Activated CD8-positive, alpha-beta memory T cell treated with anti-CD3 and anti-CD28 coated beads for 1 hour (primary cell): ENCODE results near the gene ECM1.

ENCODE experiments used
- DNase-seq, 2 donors: peaks; one replicate each; pipeline ENCODE4 v3.0.0-alpha.2; 2020; ENCODE audit warnings: low read depth in 1 of 2; ENCODE audit errors: extremely low read depth in 1 of 2

ECM1 gene

GRCh38 chr1:150511985-150512660 lies 4.2 kb downstream of the ECM1 start:
- no peak for DNase-seq

- no peak for DNase-seq
Observed at GRCh38 chr1:150512846-150513245, 4.9 kb downstream of the ECM1 start.

GRCh38 chr1:150513351-150513791 lies 5.5 kb downstream of the ECM1 start:
- no peak for DNase-seq

GRCh38 chr1:150514260-150514659 lies 6.4 kb downstream of the ECM1 start:
- DNase-seq, result no peak

- no peak for DNase-seq
Observed at GRCh38 chr1:150514913-150515327, 7.0 kb downstream of the ECM1 start.

GRCh38 chr1:150515328-150516049 lies 7.6 kb downstream of the ECM1 start, which contains the start of gene FALEC:
FALEC (plus strand) TSS chr1:150515752.
- DNase-seq, result peak; percentile 71 to 83

GRCh38 chr1:150516050-150516591 lies 8.2 kb downstream of the ECM1 start:
- no peak for DNase-seq

- DNase-seq, result no peak
Observed at GRCh38 chr1:150516616-150517015, 8.7 kb downstream of the ECM1 start.

- no peak for DNase-seq
Observed at GRCh38 chr1:150521196-150521968, 13.5 kb downstream of the ECM1 start.

- no peak for DNase-seq
Observed at GRCh38 chr1:150525348-150525747, 17.4 kb downstream of the ECM1 start.

GRCh38 chr1:150528196-150528595 lies 20.3 kb downstream of the ECM1 start:
- DNase-seq, result no peak

GRCh38 chr1:150529017-150529416 lies 21.1 kb downstream of the ECM1 start:
- no peak for DNase-seq

- no peak for DNase-seq
Observed at GRCh38 chr1:150530491-150531159, 22.7 kb downstream of the ECM1 start.

GRCh38 chr1:150532860-150533259 lies 25.0 kb downstream of the ECM1 start:
- DNase-seq, result no peak

GRCh38 chr1:150534002-150534401 lies 26.1 kb downstream of the ECM1 start:
- no peak for DNase-seq

GRCh38 chr1:150535511-150536287 lies 27.8 kb downstream of the ECM1 start:
- DNase-seq, result no peak

GRCh38 chr1:150536836-150537731 lies 29.2 kb downstream of the ECM1 start:
- DNase-seq, result no peak

GRCh38 chr1:150537732-150538684 lies 30.1 kb downstream of the ECM1 start:
- DNase-seq, result no peak
